ENCODE data around the gene TAF11. TPM values are rescaled to one million over a fixed set of nuclear protein-coding genes. Genes with fewer than 3 reads are reported as not detected.

TAF11 gene
- polyA plus RNA-seq, 1 experiment, result 35.4 TPM

DNA sequence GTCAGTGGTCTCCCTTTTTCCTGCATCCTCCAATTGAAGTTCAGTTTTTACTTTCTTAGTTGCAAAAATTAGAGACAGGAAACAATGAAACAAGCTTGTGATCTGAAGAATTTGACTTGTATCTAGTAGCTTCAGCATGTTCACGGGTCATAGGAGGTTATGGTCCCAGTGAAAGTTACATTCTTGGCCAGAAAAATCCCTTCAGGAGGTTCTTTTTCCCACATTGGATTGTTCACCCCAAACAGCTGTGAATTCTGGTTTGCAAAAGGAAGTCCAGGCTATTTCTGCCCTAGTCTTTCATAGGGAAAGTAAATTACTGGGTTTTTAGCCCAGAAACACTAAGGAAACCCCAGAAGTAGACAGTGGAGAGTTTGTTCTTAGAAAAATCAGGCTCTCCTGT, 9.3 kb upstream of the TAF11 start:
- no peak for DNase-seq (ENCODE audit: low read depth, low spot score)
- H3K27ac ChIP-seq (ENCODE audit: low read depth, low read length), result no peak overlapping the region
- H3K9me3 ChIP-seq (ENCODE audit: control insufficient read depth, insufficient read depth, low read length), result no peaks in the 10 kb centered on the region
- no peak overlapping the region for H3K4me3 ChIP-seq (ENCODE audit: low read depth, low read length)
- TF ChIP-seq, protein P1, sequence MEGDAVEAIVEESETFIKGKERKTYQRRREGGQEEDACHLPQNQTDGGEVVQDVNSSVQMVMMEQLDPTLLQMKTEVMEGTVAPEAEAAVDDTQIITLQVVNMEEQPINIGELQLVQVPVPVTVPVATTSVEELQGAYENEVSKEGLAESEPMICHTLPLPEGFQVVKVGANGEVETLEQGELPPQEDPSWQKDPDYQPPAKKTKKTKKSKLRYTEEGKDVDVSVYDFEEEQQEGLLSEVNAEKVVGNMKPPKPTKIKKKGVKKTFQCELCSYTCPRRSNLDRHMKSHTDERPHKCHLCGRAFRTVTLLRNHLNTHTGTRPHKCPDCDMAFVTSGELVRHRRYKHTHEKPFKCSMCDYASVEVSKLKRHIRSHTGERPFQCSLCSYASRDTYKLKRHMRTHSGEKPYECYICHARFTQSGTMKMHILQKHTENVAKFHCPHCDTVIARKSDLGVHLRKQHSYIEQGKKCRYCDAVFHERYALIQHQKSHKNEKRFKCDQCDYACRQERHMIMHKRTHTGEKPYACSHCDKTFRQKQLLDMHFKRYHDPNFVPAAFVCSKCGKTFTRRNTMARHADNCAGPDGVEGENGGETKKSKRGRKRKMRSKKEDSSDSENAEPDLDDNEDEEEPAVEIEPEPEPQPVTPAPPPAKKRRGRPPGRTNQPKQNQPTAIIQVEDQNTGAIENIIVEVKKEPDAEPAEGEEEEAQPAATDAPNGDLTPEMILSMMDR (IDR thresholded peaks at IDR 0.05; ENCODE audit: low read depth, low read length), result no peak
- POLR2A ChIA-PET, result no interaction called here
- no peaks in the 10 kb centered on the region for H3K27me3 ChIP-seq (ENCODE audit: control insufficient read depth, insufficient read depth, low read length)
- CTCF ChIA-PET, result interaction anchor here (1.7 kb wide), 1 partner anchor 308 kb away, joined by 4 read pairs; no protein-coding TSS in a partner anchor

DNA sequence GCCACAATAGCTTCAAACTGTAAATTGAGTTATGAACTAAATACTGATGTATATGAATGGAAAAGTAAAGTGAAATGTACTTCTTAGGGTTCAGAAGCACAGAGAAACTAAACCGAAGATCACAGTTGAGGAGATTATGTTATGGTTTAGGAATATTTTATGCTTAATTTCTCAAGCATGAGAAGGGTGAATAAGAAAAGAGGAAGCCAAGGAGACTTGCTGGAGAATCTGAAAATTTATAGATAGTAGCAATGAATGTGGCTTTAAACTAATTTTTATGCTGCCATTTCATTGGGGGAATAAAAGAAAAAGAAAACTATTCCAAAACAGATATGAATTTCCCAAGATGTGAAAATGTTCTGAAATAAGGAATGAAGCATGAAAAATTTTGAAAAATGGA, 6.9 kb upstream of the TAF11 start:
- no peak overlapping the region for H3K27ac ChIP-seq (ENCODE audit: low read depth, low read length)
- POLR2A ChIA-PET, result no interaction called here
- CTCF ChIA-PET, result interaction anchor here (0.6 kb wide), 1 partner anchor 330 kb away, joined by 3 read pairs; no protein-coding TSS in a partner anchor
- H3K9me3 ChIP-seq (ENCODE audit: control insufficient read depth, insufficient read depth, low read length), result no peaks in the 10 kb centered on the region
- TF ChIP-seq, protein P1 (IDR thresholded peaks at IDR 0.05; ENCODE audit: low read depth, low read length), result no peak
- H3K4me3 ChIP-seq (ENCODE audit: low read depth, low read length), result no peak overlapping the region
- H3K27me3 ChIP-seq (ENCODE audit: control insufficient read depth, insufficient read depth, low read length), result no peaks in the 10 kb centered on the region
- DNase-seq (ENCODE audit: low read depth, low spot score), result no peak

DNA sequence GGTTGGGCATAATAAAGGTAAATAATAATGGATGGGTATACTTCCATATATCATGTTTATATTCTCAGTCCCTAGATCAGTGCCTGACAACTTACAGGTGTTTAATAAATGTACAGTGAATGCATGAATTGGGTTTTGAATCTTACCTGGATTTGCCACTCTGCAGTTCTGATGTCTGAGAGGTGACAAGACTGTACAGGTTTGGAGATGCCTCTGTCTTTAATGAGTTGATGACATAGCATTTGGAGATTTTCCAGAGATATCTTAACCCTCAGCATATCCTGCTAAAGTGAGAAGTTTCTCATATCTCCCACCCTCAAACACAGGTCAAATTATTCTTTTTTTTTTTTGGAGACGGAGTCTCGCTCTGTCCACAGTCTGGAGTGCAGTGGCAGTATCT, 3.5 kb upstream of the TAF11 start:
- Histone ChIP-seq H3K27ac (ENCODE audit: low read depth, low read length) (no peak overlapping the region), H3K9me3 (ENCODE audit: control insufficient read depth, insufficient read depth, low read length) (no peaks in the 10 kb centered on the region; the same call in 1 of the 2 replicates), H3K4me3 (ENCODE audit: low read depth, low read length) (no peak overlapping the region), H3K27me3 (ENCODE audit: control insufficient read depth, insufficient read depth, low read length) (no peaks in the 10 kb centered on the region)
- TF ChIP-seq, protein P1 (IDR thresholded peaks at IDR 0.05; ENCODE audit: low read depth, low read length), result no peak
- POLR2A ChIA-PET, result no interaction called here
- DNase-seq (ENCODE audit: low read depth, low spot score), result no peak
- CTCF ChIA-PET, result interaction anchor here (4.6 kb wide), 1 partner anchor 248 kb away, joined by 22 read pairs; no protein-coding TSS in a partner anchor

- Histone ChIP-seq H3K9me3 (ENCODE audit: control insufficient read depth, insufficient read depth, low read length) (no peaks in the 10 kb centered on the region; the same call in 1 of the 2 replicates), H3K27ac (ENCODE audit: low read depth, low read length) (no peak overlapping the region), H3K27me3 (ENCODE audit: control insufficient read depth, insufficient read depth, low read length) (no peaks in the 10 kb centered on the region), H3K4me3 (ENCODE audit: low read depth, low read length) (peak overlapping the region; percentile 73)
- ChIA-PET CTCF (interaction anchor here (4.6 kb wide), 1 partner anchor 249 kb away, joined by 22 read pairs; no protein-coding TSS in a partner anchor), POLR2A (no interaction called here)
- DNase-seq (ENCODE audit: low read depth, low spot score), result no peak
- TF ChIP-seq, protein P1 (IDR thresholded peaks at IDR 0.05; ENCODE audit: low read depth, low read length), result no peak
Measured at GRCh38 chr6:34890533-34890925, 2.7 kb upstream of the TAF11 start.

DNA sequence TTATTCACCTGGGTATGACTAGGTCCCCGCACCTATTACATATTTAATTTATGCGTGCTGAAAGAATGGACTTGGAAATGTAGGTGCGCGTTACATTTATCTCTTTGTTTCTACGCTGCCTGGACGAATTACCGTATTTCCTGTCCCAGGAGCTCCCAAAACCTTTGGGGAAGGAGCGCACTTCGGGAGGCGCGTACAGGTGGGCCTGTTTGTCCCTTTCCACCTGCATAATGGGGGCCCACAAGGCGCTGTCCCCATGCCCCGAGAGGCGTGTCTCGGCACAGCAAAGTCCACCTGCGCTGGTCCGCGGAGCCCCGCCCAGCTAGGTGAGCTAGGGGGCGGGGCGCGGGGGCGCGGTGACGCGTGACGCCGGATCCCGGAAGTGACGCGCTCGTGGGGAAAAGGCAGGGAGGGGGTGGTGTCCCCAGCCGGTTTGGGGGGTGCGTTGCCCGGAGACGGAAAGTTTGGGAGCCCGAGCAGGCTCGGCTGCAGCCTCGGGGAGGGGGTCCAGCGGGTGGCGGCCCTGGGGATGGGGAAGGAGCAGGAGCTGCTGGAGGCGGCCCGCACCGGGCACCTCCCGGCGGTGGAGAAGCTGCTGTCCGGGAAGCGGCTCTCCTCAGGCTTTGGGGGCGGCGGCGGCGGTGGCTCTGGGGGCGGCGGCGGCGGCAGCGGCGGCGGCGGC, 1.2 kb upstream of the TAF11 start, which contains the start of gene ANKS1A:
ANKS1A (plus strand) TSS at position 382 of the 682 bp plus-strand sequence; CDS start at position 530, 148 bp downstream.
- Histone ChIP-seq H3K4me3 (ENCODE audit: low read depth, low read length) (peak within 1 kb of the TSS; percentile 73), H3K27me3 (ENCODE audit: control insufficient read depth, insufficient read depth, low read length) (no peaks in the 10 kb centered on the region), H3K9me3 (ENCODE audit: control insufficient read depth, insufficient read depth, low read length) (no peaks in the 10 kb centered on the region; the same call in 1 of the 2 replicates), H3K27ac (ENCODE audit: low read depth, low read length) (peak within 1 kb of the TSS; percentile 84)
- TF ChIP-seq, protein P1 (IDR thresholded peaks at IDR 0.05; ENCODE audit: low read depth, low read length), result no peak
- ChIA-PET POLR2A (interaction anchor here (1.1 kb wide), 1 partner anchor 18 kb away, joined by 4 read pairs; no protein-coding TSS in a partner anchor), CTCF (interaction anchor here (0.7 to 4.6 kb wide), 4 partner anchors 61 to 316 kb away, joined by 3 to 22 read pairs (median 5); no protein-coding TSS in a partner anchor)
- DNase-seq (ENCODE audit: low read depth, low spot score), result no peak

Data from AG04450 (cell line).